ENCODE data around the gene SYT7.
"Not testable (repeated sequence)": the region's sequence is repeated elsewhere in the genome, so short reads cannot be mapped to it uniquely, and the experiment has no call there.

SYT7 gene

GRCh38 chr11:61494381-61494961 is 86.4 kb downstream of the SYT7 start:
- no peak for FAIRE-seq

GRCh38 chr11:61491736-61492395 is 89.0 kb downstream of the SYT7 start:
- no peak for FAIRE-seq

DNA sequence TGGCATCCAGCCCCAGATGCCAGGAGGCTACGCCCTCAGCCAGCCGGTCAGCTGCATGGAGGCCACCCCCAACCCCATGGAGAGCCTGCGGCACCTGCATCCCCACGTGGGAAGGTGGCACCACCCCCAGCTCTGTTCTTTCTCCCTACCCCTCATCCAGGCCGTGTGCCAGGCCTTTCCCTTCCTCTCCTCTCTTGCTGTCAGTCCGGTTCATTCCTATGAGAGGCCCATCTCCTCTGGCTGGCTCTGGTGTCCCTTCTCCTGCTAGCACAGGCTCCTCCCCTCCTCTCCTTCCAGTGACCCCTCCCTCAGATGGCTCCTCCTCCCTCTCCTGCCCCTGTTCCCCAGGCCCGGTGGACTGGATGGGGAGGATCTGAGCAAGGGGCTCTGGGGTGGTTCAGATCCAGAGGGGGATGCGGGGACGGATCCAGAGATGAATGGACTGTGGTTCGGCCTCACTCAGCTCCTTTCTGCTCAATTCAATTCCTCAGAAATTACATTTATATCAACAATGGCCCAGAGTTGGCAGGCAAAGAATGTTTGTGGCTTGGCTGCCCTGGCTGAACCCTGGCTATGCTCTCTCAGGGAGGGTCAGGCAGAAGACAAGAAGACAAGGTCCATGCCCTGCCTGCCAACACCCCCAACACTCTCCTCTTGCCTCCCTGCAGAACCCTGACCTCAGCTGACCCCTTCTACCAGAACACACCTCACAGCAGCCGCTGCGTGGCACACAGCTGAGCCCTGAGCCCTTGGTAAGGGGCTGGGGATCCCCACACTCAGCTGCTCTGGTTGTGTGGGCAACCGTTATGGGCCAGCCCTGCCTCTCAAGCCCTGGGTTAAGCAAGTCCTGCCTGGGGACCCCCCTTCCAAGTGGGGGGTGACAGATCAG is 90.8 kb downstream of the SYT7 start:
- FAIRE-seq = no peak

DNA sequence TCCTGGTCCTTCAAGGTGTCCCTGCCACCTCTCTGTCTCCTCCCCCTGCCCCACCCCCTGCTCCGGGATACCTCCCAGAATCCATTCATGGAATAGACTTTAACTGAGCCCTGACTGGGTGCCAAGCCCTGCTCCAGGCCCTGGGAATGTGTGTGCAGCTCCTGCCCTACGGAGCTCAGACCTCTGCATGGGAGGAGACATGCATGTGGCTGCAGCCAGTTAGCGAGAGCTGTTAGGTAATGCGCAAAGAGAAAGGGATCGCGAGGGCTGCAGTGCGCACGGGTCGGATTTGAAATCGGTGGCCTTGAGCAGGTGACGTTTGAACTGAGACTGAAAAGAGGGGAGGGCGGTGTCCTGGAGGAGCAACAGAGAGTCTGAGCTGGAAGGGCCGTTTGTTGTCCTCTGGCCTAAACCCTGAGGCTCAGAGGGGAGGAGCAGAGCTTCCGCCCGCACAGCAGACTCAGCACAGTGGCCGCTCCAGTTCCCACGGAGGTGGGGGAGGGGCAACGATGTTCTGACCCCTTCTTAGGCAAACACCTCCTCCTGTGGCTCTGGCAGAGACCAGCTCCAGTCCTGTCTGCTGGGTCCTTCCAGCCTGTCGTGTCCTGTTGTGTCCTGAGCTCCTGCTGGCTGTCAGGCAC is 92.1 kb downstream of the SYT7 start:
- no peak for FAIRE-seq

DNA sequence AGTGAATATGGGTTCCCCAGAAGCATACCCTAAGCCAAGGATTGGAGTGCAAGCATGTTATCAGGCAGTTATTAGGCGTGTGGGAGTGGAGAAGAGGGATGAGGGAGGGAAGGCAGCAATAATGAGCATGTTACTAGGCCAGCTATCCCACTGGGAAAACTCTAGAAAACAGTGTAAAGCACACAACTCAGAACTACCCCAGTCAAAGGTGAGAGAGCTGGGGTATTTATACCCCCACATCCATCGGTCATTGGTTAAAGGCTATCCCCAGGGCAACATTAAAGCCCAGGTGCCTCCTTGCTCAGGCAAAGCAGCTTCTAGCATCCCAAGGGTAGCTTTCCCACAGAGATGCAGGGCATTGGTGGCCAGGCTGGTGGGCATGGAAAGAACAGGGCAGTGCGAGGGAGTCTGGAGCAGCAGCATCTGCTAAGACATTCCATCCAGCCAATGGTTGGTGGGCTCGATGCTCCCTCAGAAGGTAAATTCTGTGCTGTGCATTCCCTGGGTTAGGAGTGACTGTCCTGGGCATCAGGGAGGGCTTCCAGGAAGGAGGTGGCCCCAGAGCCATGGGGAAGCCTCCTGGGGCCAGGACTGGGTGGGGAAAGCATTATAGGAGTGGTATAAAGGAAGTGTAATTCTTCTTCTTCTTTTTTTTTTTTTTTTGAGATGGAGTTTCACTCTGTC is 93.4 kb downstream of the SYT7 start:
- no peak for FAIRE-seq

DNA sequence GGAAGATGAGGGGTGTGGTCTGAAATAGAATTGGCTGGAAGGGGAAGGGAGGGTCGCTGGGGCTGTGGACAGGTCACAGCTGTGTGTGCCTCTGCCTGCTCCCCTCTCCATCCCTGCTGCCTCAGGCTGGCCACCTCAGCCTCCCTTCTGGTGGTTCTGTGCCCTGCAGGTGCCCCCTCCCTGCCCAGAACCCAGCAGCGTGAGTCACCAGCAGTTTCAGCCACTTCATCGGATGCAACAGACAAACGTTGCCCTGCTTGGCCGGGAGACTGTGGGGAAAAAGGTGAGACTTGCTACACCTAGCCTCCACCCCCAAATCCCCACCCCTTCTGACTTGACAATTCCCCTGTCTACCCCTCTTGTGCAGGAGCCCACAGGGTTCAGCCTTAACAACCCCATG is 94.1 kb downstream of the SYT7 start:
- no peak for FAIRE-seq

DNA sequence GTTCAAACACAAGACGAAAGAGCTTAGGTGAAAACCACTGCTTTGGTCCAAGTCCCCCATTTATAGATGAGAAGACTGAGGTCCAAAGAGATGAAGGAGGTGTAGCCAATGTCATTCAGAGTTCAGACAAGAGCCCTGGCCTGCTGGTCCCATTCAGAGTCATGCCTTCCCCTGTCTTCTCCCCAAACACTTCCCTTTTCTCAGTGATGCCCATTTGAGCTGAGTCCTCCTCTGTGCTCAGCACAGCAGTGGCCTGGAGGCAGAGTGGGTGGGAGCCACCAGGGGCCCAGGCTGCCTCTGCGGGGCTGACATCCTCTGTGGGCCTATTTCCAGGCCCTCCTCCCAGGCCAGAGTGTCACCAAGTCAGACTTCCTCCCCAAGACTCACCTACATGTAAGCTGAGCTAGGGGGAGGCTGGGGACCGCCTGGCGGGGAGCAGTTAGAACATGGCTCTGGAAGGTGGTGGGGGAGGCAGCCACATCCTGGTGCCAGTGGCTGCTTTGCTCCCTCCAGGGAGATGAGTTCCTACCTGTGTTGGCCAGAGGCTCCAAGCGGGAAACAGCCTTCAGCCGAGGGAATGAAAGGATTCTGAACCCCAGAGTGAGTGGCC is 94.8 kb downstream of the SYT7 start:
- FAIRE-seq = no peak

DNA sequence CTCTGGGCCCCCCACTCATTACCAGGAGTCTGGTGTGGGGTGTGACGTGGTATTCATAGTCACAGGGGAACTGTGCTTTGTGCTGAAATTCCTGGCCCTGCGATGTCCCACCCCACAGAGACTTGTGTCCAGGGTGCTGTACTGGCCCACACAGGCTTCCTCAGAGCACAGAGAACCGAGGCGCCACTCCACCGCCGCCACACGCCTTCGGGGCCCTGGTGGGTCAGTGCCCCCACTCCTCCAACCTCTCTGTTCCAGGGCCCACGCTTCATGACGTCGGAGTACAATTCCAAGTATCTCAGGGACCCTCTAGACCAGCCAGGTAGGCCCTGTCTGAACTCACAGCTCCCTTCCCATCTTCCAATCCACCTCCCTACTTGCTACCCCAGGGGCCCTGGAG is 95.8 kb downstream of the SYT7 start:
- no peak for FAIRE-seq

GRCh38 chr11:61484541-61484940 is 96.3 kb downstream of the SYT7 start:
- no peak for FAIRE-seq

DNA sequence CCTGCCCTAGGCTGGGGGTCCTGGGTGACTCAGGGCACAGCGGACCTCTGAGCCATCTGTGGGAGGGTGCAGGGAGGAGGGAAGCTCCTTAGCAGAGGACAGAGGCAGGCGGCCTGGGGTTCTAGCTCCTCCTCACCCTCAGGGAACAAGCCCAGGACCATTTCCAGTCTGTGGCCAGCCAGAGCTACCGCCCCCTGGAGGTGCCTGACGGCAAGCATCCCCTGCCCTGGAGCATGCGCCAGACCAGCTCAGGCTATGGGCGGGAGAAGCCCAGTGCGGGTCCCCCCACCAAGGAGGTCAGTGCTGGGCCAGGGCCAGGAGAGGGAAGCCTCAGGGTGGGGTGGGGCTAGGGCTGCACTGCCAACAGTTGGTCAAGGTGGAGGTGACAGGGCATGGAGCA is 98.4 kb downstream of the SYT7 start:
- FAIRE-seq = no peak

DNA sequence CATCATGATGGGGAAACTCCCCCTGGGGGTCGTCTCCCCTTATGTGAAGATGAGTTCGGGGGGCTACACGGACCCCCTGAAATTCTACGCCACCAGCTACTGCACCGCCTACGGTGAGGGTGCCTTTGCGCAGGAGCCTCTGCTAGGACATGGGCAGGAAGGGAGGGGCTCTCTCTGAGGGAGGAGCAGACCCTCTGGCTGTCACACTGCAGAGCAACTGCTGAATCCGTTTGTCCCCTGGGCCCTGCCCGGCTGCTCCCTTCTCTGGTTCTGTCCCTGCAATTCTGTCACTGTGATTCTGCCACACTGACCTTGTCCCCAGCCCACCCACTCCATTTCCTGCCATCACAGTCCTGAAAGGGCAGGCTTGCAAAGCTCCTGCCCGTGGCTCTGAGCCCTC is 99.1 kb downstream of the SYT7 start:
- FAIRE-seq = no peak

DNA sequence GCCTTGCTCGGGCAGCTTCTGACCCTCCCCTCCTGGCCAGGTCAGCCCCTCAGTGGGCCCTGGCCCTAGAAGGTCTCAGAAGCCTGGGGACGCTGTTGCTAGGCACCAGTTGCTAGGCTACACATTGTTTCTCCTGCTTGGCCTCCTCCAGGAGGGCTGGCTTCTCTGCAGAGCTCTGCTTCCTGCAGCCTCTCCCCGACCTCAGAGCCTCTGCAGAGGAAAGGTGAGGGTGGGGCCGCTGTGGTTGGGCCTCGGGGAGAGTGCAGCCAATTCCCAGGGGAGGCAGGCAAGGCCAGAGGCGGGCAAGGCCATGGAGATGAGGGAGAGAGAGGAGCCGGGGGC is 99.9 kb downstream of the SYT7 start:
- no peak for FAIRE-seq

DNA sequence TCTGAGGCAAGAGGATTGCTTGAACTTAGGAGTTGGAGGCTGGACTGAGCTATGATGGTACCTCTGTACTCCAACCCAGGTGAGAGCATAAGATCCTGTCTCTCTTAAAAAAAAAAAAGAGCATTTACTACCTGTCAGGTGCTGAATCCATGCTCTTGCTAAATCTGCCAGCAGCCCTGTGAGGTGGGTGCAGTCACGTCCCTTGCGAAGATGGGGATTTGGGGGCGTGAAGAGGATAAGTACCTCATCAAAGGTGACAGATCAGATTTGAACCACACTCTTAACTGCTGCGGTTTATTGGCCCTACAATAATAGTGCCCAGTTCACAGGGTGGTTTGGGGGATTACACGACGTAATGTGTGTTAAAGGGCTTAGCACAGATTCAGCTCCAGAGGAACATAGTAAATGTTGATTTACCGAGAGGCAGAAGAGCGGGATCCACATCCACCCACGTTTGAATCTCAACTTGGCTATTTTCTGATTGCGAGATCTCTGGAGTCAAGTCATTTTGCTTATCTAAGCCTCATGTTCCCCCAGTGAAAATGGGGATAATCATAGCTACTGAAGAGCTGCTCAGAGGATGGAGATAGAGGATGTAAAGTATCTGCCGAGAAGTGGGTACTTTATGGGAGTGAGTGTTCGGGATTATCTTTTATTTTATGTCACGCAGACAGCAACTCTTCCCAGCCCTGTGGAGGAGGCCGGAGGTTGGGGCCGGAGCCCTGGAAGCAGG is 100.4 kb downstream of the SYT7 start:
- no peak for FAIRE-seq

DNA sequence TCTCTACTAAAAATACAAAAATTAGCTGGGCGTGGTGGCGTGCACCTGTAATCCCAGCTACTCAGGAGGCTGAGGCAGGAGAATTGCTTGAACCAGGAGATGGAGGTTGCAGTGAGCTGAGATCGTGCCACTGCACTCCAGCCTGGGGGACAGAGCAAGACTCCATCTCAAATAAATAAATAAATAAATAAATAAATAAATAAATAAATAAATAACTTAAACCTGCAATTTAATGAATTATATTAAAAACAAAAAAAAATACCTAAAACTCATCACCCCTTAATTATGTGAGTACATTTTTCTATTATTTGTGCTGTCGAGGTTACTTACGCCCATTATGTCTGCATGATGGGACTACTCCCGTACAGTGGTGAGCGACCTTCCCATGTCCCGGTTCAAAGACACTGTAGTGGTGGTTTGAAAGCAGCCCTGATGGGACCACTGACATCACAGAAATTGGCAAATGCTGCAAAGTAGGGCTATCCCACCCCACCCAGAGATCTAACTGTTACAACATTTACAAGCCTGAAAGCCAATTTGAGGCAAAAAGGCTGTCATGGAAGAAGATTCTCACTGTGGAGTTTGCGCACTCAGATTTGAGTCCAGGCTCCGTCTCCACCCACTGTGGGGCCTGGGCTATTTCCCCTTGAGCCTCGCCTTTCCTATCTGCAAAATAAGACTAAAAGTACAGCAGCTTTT is 101.4 kb downstream of the SYT7 start:
- FAIRE-seq = not testable (repeated sequence)

DNA sequence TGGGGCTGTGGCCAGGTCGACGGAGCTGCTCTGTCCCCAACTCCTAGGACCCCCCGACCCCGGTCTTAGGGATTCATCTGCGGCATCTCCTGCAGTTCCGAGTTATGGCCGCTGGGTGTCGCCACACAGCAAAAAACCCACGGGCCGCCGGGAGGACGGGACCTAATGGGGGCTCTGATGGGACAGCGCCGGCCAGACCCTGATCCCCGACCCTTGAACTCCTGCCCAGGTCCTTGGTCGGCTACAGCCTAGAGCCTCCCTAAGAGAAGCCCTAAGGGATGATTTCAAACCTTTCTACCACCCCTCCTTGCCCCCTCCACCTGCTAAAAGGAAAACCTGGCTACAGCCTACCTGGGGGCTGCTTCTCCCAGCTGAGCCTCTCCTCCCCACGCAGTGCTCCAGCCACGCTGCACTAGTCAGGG is 103.1 kb downstream of the SYT7 start:
- FAIRE-seq = no peak

DNA sequence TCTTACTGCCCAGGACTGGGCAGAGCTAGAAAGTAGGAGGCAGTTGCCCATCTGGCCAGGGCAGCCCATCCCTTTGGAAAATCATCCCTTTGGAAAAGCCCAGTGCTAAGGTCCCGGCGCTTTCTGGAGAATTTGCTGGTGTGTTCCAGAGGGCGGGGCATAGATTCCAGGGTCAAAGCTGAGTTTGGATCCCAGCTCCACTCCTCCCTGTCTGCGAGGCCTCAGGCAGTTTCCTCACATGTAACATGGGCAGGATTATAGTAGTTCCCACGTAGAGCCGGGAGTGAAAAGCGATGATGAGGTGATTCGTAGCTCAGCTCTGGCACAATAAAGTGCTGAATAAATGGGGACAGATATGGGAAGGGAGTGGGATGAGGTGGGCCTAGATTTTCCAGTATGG is 103.8 kb downstream of the SYT7 start:
- FAIRE-seq = no peak

DNA sequence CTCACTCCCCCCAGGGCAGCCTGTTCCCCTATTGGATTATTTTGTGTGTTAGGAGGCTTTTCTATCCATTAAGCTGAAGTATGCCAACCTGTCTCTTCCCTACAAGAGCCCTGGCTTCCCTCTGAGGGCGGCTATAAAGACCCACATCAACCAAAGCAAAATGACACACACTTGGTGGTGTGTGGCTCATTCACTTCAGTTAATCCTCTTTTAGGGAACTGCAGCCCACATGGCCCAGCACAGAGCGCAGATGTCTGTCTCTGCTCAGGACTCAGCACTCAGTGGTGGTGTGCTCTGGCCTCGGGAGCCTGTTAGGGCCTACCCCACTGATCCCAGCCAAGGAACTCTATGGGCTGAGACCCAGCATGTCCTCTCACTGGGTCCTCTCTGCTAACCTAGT is 104.5 kb downstream of the SYT7 start:
- no peak for FAIRE-seq

DNA sequence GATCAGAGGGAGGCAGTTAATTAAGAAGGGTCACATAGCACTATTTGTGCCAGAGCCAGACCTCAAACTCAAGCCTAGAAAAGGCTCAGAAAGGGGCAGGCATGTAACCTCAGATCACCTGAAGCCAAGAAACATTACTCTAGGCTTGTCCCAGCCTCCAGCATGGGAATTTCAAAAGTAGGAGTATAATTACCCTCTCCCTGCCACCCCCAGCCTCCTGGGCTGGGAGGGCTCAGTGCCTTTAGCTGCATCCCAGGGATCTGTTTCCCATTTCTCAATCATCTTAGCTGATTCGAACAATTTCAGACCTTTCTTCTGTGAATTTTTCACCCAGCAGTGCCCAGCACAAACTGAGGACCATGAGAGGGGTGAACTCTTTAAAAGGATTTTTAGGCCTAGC is 105.4 kb downstream of the SYT7 start:
- no peak for FAIRE-seq

DNA sequence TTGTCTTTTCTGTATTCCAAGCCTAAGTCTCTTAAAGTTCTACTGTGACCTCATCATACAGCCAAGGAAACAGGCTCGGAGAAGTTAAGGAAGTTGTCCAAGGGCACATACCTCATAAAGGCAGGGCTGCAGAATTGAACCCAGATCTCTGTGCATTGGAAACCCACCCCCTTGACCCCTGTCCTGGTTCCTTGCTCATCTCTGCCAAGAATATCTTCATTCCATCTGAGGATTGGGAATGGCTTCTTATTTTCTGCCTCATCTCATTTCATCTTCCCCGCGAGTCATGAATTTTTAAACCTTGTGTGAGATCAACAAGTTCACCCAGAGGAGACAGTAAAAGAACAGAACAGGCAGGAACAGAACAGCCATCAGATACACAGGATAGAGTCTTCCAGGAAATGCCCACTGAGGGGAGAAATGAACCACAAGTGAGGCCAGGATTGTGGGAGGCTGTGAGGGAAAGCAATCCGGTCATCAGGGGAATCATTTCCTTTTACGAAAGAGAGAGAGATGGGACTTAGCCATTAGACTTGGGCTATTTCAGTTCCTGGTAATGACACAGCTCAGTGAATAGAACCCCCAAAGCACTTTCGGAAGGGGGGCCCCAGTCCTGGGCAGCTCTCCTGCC is 106.7 kb downstream of the SYT7 start:
- no peak for FAIRE-seq

- FAIRE-seq = no peak
These were observed 107.4 kb downstream of the SYT7 start for GRCh38 chr11:61473370-61474012.

Data from endometrium (tissue), 2 donors.